GM18502 (cell line): ENCODE measurements around the gene MRPL10.

Source experiments
- ATAC-seq: cut with Tn5 transposase; IDR thresholded peaks from one replicate; pipeline ENCODE4 v1.9.1; 2021; ENCODE audit warnings: mild to moderate bottlenecking; ENCODE audit not compliant: unreplicated experiment, poor library complexity

Gene MRPL10

GRCh38 chr17:47862621-47863440 lies 31.5 kb upstream of the MRPL10 start:
- no peak for ATAC-seq

- no peak for ATAC-seq
Measured at GRCh38 chr17:47860386-47860785, 29.0 kb upstream of the MRPL10 start.

- ATAC-seq: no peak
Measured at GRCh38 chr17:47857551-47858455, 26.5 kb upstream of the MRPL10 start.

GRCh38 chr17:47856830-47857229 lies 25.5 kb upstream of the MRPL10 start:
- no peak for ATAC-seq

- no peak for ATAC-seq
Measured at GRCh38 chr17:47855737-47856136, 24.4 kb upstream of the MRPL10 start.

GRCh38 chr17:47853616-47854015 lies 22.3 kb upstream of the MRPL10 start:
- no peak for ATAC-seq

GRCh38 chr17:47852113-47852949 lies 21.0 kb upstream of the MRPL10 start:
- ATAC-seq: no peak

- no peak for ATAC-seq
Measured at GRCh38 chr17:47851764-47852112, 20.4 kb upstream of the MRPL10 start.

GRCh38 chr17:47850692-47851573 lies 19.6 kb upstream of the MRPL10 start, which contains the start of gene SP6:
SP6 (minus strand) TSS chr17:47851163; CDS start chr17:47848429, 2,734 bp downstream.
- no peak for ATAC-seq

- no peak for ATAC-seq
Measured at GRCh38 chr17:47850373-47850691, 19.0 kb upstream of the MRPL10 start.

GRCh38 chr17:47848198-47848513 lies 16.8 kb upstream of the MRPL10 start:
- ATAC-seq: no peak

GRCh38 chr17:47847341-47848197 lies 16.2 kb upstream of the MRPL10 start:
- no peak for ATAC-seq

- no peak for ATAC-seq
Measured at GRCh38 chr17:47846716-47847340, 15.5 kb upstream of the MRPL10 start.

GRCh38 chr17:47845716-47846075 lies 14.4 kb upstream of the MRPL10 start:
- ATAC-seq: no peak

- no peak for ATAC-seq
Measured at GRCh38 chr17:47844814-47845715, 13.7 kb upstream of the MRPL10 start.

GRCh38 chr17:47844227-47844626 lies 12.9 kb upstream of the MRPL10 start:
- no peak for ATAC-seq

GRCh38 chr17:47843391-47843730 lies 12.0 kb upstream of the MRPL10 start:
- no peak for ATAC-seq
